GM19467 (cell line): ENCODE measurements around the gene C22orf15.

Source experiments
- ATAC-seq: cut with Tn5 transposase; IDR thresholded peaks from one replicate; pipeline ENCODE4 v1.9.1; 2021; ENCODE audit warnings: mild to moderate bottlenecking, moderate library complexity; ENCODE audit not compliant: unreplicated experiment

The C22orf15 gene

GRCh38 chr22:23786752-23787599 lies 24.2 kb downstream of the C22orf15 start, which contains the start of gene SMARCB1:
Gene SMARCB1 (plus strand): TSS chr22:23786966. CDS start chr22:23787170, 204 bp downstream.
- ATAC-seq = peak; percentile 58

- no peak for ATAC-seq
Observed at GRCh38 chr22:23787600-23787896, 24.8 kb downstream of the C22orf15 start.

- no peak for ATAC-seq
Observed at GRCh38 chr22:23787910-23788309, 25.1 kb downstream of the C22orf15 start.

GRCh38 chr22:23789121-23789520 lies 26.3 kb downstream of the C22orf15 start:
- ATAC-seq = no peak

- ATAC-seq = no peak
Observed at GRCh38 chr22:23789638-23790037, 26.8 kb downstream of the C22orf15 start.

- no peak for ATAC-seq
Observed at GRCh38 chr22:23790819-23791737, 28.3 kb downstream of the C22orf15 start.

GRCh38 chr22:23791738-23792645 lies 29.2 kb downstream of the C22orf15 start:
- ATAC-seq = no peak

GRCh38 chr22:23793326-23793725 lies 30.5 kb downstream of the C22orf15 start:
- no peak for ATAC-seq

- no peak for ATAC-seq
Observed at GRCh38 chr22:23796461-23796860, 33.7 kb downstream of the C22orf15 start.

- ATAC-seq = peak; percentile 50
Observed at GRCh38 chr22:23800297-23801237, 37.8 kb downstream of the C22orf15 start.

- ATAC-seq = peak; percentile 8
Observed at GRCh38 chr22:23801238-23801821, 38.5 kb downstream of the C22orf15 start.

GRCh38 chr22:23801886-23802377 lies 39.1 kb downstream of the C22orf15 start:
- ATAC-seq = no peak

GRCh38 chr22:23803001-23803819 lies 40.4 kb downstream of the C22orf15 start:
- ATAC-seq = no peak

- ATAC-seq = no peak
Observed at GRCh38 chr22:23804781-23805291, 42.0 kb downstream of the C22orf15 start.

GRCh38 chr22:23806837-23807236 lies 44.0 kb downstream of the C22orf15 start:
- ATAC-seq = no peak

- ATAC-seq = no peak
Observed at GRCh38 chr22:23812378-23812777, 49.6 kb downstream of the C22orf15 start.
